Upper lobe of left lung (tissue), 4 donors: ENCODE measurements around the gene MLLT3.

Experiments used
- EP300 ChIP-seq, 4 donors: sonication (generic); formaldehyde crosslinking; IDR thresholded peaks; one replicate each; pipeline ENCODE4 v1.5.1; 2017; ENCODE audit warnings: antibody characterized with exemption in 4 of 4, control low read depth in 2 of 4
- POLR2A ChIP-seq, 4 donors: fragments of 450-650 bp; IDR thresholded peaks; one replicate each; pipeline ENCODE4 v1.5.1; 2016 to 2017; ENCODE audit warnings: antibody characterized with exemption in 4 of 4, mild to moderate bottlenecking in 2 of 4
- POLR2AphosphoS5 ChIP-seq, 2 donors: sonication (generic); formaldehyde crosslinking; IDR thresholded peaks; one replicate each; pipeline ENCODE4 v1.5.1; 2017; ENCODE audit warnings: antibody characterized with exemption in 2 of 2
- TF ChIP-seq, protein P1 (sequence below), 6 experiments: fragments of 450-650 bp in 4 of 6; fragments of 200-600 bp in 2 of 6; sonication (generic) in 2 of 6; IDR thresholded peaks; one replicate each; pipeline ENCODE4 v1.5.1; 2016 to 2019; ENCODE audit warnings: antibody characterized with exemption in 6 of 6

DNA sequence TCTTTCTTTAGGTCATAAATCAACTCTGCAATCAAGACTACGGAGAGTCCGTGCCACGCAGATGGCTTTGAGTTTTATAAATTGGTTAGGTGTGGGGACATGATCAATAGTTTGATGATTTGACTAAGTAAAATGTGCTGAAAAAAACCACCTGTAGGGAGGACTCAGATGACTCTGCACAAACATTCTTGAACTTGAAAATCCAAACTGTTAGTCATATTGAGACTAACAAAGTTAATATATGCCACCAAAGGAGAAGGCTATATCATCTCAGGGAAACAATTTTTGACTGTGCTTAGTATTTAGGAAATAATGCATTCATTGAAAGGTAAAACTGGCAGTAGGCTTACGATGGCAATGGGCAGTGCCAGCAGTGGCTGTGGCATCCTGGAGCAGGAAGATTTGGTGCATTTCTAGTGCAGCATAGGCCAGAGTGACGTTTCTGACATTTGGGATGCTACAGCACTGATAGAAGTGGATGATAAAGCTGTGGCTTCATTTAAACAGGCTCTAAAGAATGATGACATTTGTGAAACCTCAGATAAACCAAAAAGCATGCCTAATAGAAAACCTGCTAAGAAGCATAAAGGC, 291.1 kb downstream of the MLLT3 start:
- TF ChIP-seq, protein P1, sequence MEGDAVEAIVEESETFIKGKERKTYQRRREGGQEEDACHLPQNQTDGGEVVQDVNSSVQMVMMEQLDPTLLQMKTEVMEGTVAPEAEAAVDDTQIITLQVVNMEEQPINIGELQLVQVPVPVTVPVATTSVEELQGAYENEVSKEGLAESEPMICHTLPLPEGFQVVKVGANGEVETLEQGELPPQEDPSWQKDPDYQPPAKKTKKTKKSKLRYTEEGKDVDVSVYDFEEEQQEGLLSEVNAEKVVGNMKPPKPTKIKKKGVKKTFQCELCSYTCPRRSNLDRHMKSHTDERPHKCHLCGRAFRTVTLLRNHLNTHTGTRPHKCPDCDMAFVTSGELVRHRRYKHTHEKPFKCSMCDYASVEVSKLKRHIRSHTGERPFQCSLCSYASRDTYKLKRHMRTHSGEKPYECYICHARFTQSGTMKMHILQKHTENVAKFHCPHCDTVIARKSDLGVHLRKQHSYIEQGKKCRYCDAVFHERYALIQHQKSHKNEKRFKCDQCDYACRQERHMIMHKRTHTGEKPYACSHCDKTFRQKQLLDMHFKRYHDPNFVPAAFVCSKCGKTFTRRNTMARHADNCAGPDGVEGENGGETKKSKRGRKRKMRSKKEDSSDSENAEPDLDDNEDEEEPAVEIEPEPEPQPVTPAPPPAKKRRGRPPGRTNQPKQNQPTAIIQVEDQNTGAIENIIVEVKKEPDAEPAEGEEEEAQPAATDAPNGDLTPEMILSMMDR (IDR thresholded peaks at IDR 0.05): no peak
- no peak for TF ChIP-seq POLR2A (IDR thresholded peaks at IDR 0.05)
- no peak for TF ChIP-seq EP300 (IDR thresholded peaks at IDR 0.05)
- no peak for TF ChIP-seq POLR2AphosphoS5 (IDR thresholded peaks at IDR 0.05)
